BLaER1 (cell line): ENCODE results near the gene CDC42EP5.
A peak's percentile ranks its signal among the peaks of the same experiment; 100 is the strongest.
"Not testable (repeated sequence)": the region's sequence is repeated elsewhere in the genome, so short reads cannot be mapped to it uniquely, and the experiment has no call there.

Source experiments
- H3K27ac ChIP-seq: shearing (Covaris generic); formaldehyde crosslinking; 2 replicates; pipeline ENCODE4 v1.8.1; 2022
- H3K27me3 ChIP-seq: shearing (Covaris generic); formaldehyde crosslinking; 2 replicates; pipeline ENCODE4 v1.8.1; 2022
- H3K36me3 ChIP-seq: shearing (Covaris generic); formaldehyde crosslinking; 2 replicates; pipeline ENCODE4 v1.8.1; 2022
- H3K4me1 ChIP-seq: shearing (Covaris generic); formaldehyde crosslinking; 2 replicates; pipeline ENCODE4 v1.8.1; 2022
- H3K4me2 ChIP-seq: shearing (Covaris generic); formaldehyde crosslinking; 2 replicates; pipeline ENCODE4 v1.8.1; 2022
- H3K4me3 ChIP-seq: shearing (Covaris generic); formaldehyde crosslinking; 2 replicates; pipeline ENCODE4 v1.8.1; 2022
- H3K9ac ChIP-seq: shearing (Covaris generic); formaldehyde crosslinking; 2 replicates; pipeline ENCODE4 v1.8.1; 2022
- H3K9me3 ChIP-seq: shearing (Covaris generic); formaldehyde crosslinking; 2 replicates; pipeline ENCODE4 v1.8.1; 2022
- H4K20me1 ChIP-seq: shearing (Covaris generic); formaldehyde crosslinking; 2 replicates; pipeline ENCODE4 v1.8.1; 2022
- Cebpa-rat ChIP-seq: shearing (Covaris generic); IDR thresholded peaks from 2 replicates; pipeline ENCODE4 v1.8.1; 2022

CDC42EP5 gene

GRCh38 chr19:54448774-54449700 is 24.1 kb downstream of the CDC42EP5 start, which contains the start of gene LENG8:
LENG8 (plus strand) TSS chr19:54449199; CDS start chr19:54451345, 2,146 bp downstream.
- Histone ChIP-seq H3K27me3 (no peaks in the 10 kb centered on the region), H3K36me3 (peaks cover 59% of the 10 kb centered on the region), H3K27ac (peak within 1 kb of the TSS; percentile 92), H3K4me3 (peak within 1 kb of the TSS; percentile 91), H3K4me2 (peak within 1 kb of the TSS; percentile 99), H3K9me3 (no peaks in the 10 kb centered on the region), H3K9ac (peak within 1 kb of the TSS; percentile 95), H4K20me1 (peaks cover 48% of the 10 kb centered on the region), H3K4me1 (peaks cover 41% of the 10 kb centered on the region)
- no peak for TF ChIP-seq Cebpa-rat

- Histone ChIP-seq H3K4me3 (peak overlapping the region; percentile 91), H3K9ac (peak overlapping the region; percentile 95), H4K20me1 (peaks cover 40% of the 10 kb centered on the region), H3K4me1 (peaks cover 41% of the 10 kb centered on the region), H3K9me3 (no peaks in the 10 kb centered on the region), H3K27ac (peak overlapping the region; percentile 92), H3K36me3 (peaks cover 59% of the 10 kb centered on the region), H3K4me2 (peak overlapping the region; percentile 99), H3K27me3 (no peaks in the 10 kb centered on the region)
- TF ChIP-seq Cebpa-rat: no peak
Observed at GRCh38 chr19:54448040-54448773, 24.9 kb downstream of the CDC42EP5 start.

GRCh38 chr19:54446349-54446748 is 26.7 kb downstream of the CDC42EP5 start:
- H3K4me3 ChIP-seq, H3K27me3 ChIP-seq, H3K27ac ChIP-seq, H3K9me3 ChIP-seq: not testable (repeated sequence)
- Histone ChIP-seq H3K9ac (peak overlapping the region; percentile 95; the same call in 1 of the 2 replicates), H3K36me3 (peaks cover 46% of the 10 kb centered on the region), H3K4me2 (peak overlapping the region; percentile 99; the same call in 1 of the 2 replicates), H4K20me1 (peaks cover 22% of the 10 kb centered on the region), H3K4me1 (peaks cover 37% of the 10 kb centered on the region)

GRCh38 chr19:54444737-54445136 is 28.4 kb downstream of the CDC42EP5 start:
- no peaks in the 10 kb centered on the region for H3K9me3 ChIP-seq
- no peak overlapping the region for H3K4me3 ChIP-seq
- H3K4me1 ChIP-seq: peaks cover 24% of the 10 kb centered on the region
- peaks cover 44% of the 10 kb centered on the region for H3K36me3 ChIP-seq
- H3K27me3 ChIP-seq: no peaks in the 10 kb centered on the region
- H3K9ac ChIP-seq: no peak overlapping the region
- TF ChIP-seq Cebpa-rat: no peak
- H4K20me1 ChIP-seq: peaks cover 5% of the 10 kb centered on the region
- no peak overlapping the region for H3K4me2 ChIP-seq
- H3K27ac ChIP-seq: no peak overlapping the region

GRCh38 chr19:54440641-54441040 is 32.5 kb downstream of the CDC42EP5 start:
- Histone ChIP-seq H3K27me3 (no peaks in the 10 kb centered on the region), H3K9me3 (no peaks in the 10 kb centered on the region), H3K27ac (no peak overlapping the region), H4K20me1 (peaks cover 22% of the 10 kb centered on the region; the same call in 1 of the 2 replicates), H3K36me3 (peaks cover 37% of the 10 kb centered on the region), H3K4me1 (peaks cover 43% of the 10 kb centered on the region), H3K4me3 (no peak overlapping the region), H3K9ac (no peak overlapping the region), H3K4me2 (no peak overlapping the region)
- TF ChIP-seq Cebpa-rat: no peak

- Histone ChIP-seq H3K9ac (peak overlapping the region; percentile 71; the same call in 1 of the 2 replicates), H3K27ac (peak overlapping the region; percentile 52), H3K27me3 (no peaks in the 10 kb centered on the region), H4K20me1 (peaks cover 22% of the 10 kb centered on the region; the same call in 1 of the 2 replicates), H3K4me1 (peaks cover 57% of the 10 kb centered on the region), H3K36me3 (peaks cover 35% of the 10 kb centered on the region), H3K4me3 (no peak overlapping the region), H3K9me3 (no peaks in the 10 kb centered on the region), H3K4me2 (peak overlapping the region; percentile 73)
- no peak for TF ChIP-seq Cebpa-rat
Observed at GRCh38 chr19:54439174-54439851, 33.8 kb downstream of the CDC42EP5 start.

- Histone ChIP-seq H3K36me3 (peaks cover 26% of the 10 kb centered on the region), H3K27me3 (no peaks in the 10 kb centered on the region), H3K9ac (peak overlapping the region; percentile 72), H3K27ac (peak overlapping the region; percentile 66), H3K4me2 (peak overlapping the region; percentile 82), H4K20me1 (peaks cover 30% of the 10 kb centered on the region; the same call in 1 of the 2 replicates), H3K4me1 (peaks cover 62% of the 10 kb centered on the region), H3K9me3 (no peaks in the 10 kb centered on the region), H3K4me3 (no peak overlapping the region)
- no peak for TF ChIP-seq Cebpa-rat
Observed at GRCh38 chr19:54436628-54437252, 36.4 kb downstream of the CDC42EP5 start.

GRCh38 chr19:54436031-54436523 is 37.0 kb downstream of the CDC42EP5 start:
- peak overlapping the region; percentile 72 for H3K9ac ChIP-seq
- H4K20me1 ChIP-seq: peaks cover 34% of the 10 kb centered on the region
- peaks cover 67% of the 10 kb centered on the region for H3K4me1 ChIP-seq
- H3K9me3 ChIP-seq: no peaks in the 10 kb centered on the region
- peak overlapping the region; percentile 82 for H3K4me2 ChIP-seq
- no peak overlapping the region for H3K4me3 ChIP-seq
- peaks cover 26% of the 10 kb centered on the region for H3K36me3 ChIP-seq
- no peak for TF ChIP-seq Cebpa-rat
- H3K27me3 ChIP-seq: no peaks in the 10 kb centered on the region
- H3K27ac ChIP-seq: peak overlapping the region; percentile 66

GRCh38 chr19:54435551-54436016 is 37.5 kb downstream of the CDC42EP5 start:
- H3K9me3 ChIP-seq: no peaks in the 10 kb centered on the region
- no peak for TF ChIP-seq Cebpa-rat
- no peak overlapping the region for H3K4me3 ChIP-seq
- peaks cover 34% of the 10 kb centered on the region for H4K20me1 ChIP-seq
- H3K9ac ChIP-seq: no peak overlapping the region
- peaks cover 24% of the 10 kb centered on the region for H3K36me3 ChIP-seq
- H3K4me2 ChIP-seq: peak overlapping the region; percentile 82
- H3K4me1 ChIP-seq: peaks cover 69% of the 10 kb centered on the region
- peak overlapping the region; percentile 66 for H3K27ac ChIP-seq
- no peaks in the 10 kb centered on the region for H3K27me3 ChIP-seq
